BLaER1 treated with 17β-estradiol and CSF1 and Interleukin-3, amounts not matched to agents 10 nM and 100 nM (cell line): ENCODE measurements around the gene EHD4.

Experiments used
- H3K27ac ChIP-seq, 11 experiments: shearing (Covaris generic); formaldehyde crosslinking; 2 replicates each; pipeline ENCODE4 v1.8.1; 2022
- H3K27me3 ChIP-seq, 11 experiments: shearing (Covaris generic); formaldehyde crosslinking; 2 replicates each; pipeline ENCODE4 v1.8.1; 2022
- H3K36me3 ChIP-seq, 11 experiments: shearing (Covaris generic); formaldehyde crosslinking; 2 replicates each; pipeline ENCODE4 v1.8.1; 2022
- H3K4me1 ChIP-seq, 10 experiments: shearing (Covaris generic); formaldehyde crosslinking; 2 replicates each; pipeline ENCODE4 v1.8.1; 2022
- H3K4me2 ChIP-seq, 11 experiments: shearing (Covaris generic); formaldehyde crosslinking; 2 replicates each; pipeline ENCODE4 v1.8.1; 2022
- H3K4me3 ChIP-seq, 10 experiments: shearing (Covaris generic); formaldehyde crosslinking; 2 replicates each; pipeline ENCODE4 v1.8.1; 2022
- H3K9ac ChIP-seq, 11 experiments: shearing (Covaris generic); formaldehyde crosslinking; 2 replicates each; pipeline ENCODE4 v1.8.1; 2022
- H3K9me3 ChIP-seq, 11 experiments: shearing (Covaris generic); formaldehyde crosslinking; replicated peaks in 1 of 11; 2 replicates each; pipeline ENCODE4 v1.8.1; 2022
- H4K20me1 ChIP-seq, 11 experiments: shearing (Covaris generic); formaldehyde crosslinking; 2 replicates each; pipeline ENCODE4 v1.8.1; 2022
- Cebpa-rat ChIP-seq, 11 experiments: shearing (Covaris generic); IDR thresholded peaks; 2 replicates each; pipeline ENCODE4 v1.8.1; 2022

Gene EHD4

GRCh38 chr15:41940441-41940857 is 31.9 kb downstream of the EHD4 start:
- H3K27ac ChIP-seq = peak overlapping the region in 4 of 11 experiments; percentile 16 to 39 (median 29); a peak in 6 of 22 replicates
- peak overlapping the region in 8 of 11 experiments; percentile 1 to 67 (median 40); a peak in 13 of 22 replicates for H3K4me2 ChIP-seq
- H3K9ac ChIP-seq = peak overlapping the region in 1 of 11 experiments; percentile 18; a peak in 1 of 22 replicates

GRCh38 chr15:41939986-41940385 is 32.4 kb downstream of the EHD4 start:
- Histone ChIP-seq H3K27ac (peak overlapping the region in 2 of 11 experiments; percentile 6 to 12; a peak in 1 of 22 replicates), H3K36me3 (peaks cover 9 to 69% (median 26%) of the 10 kb centered on the region in 11 experiments; a peak in 18 of 22 replicates), H3K4me3 (no peak overlapping the region), H3K4me2 (peak overlapping the region in 8 of 11 experiments; percentile 1 to 67 (median 40); a peak in 12 of 22 replicates), H4K20me1 (peaks cover 0 to 65% (median 15%) of the 10 kb centered on the region in 11 experiments; a peak in 11 of 22 replicates), H3K9ac (no peak overlapping the region), H3K4me1 (peaks cover 33 to 64% (median 48%) of the 10 kb centered on the region in 10 experiments), H3K27me3 (no peaks in the 10 kb centered on the region), H3K9me3 (no peaks in the 10 kb centered on the region)
- no peak for TF ChIP-seq Cebpa-rat (IDR thresholded peaks at IDR 0.05)

More at GRCh38 chr15:41940441-41940857, 31.9 kb downstream of the EHD4 start:
- Histone ChIP-seq H4K20me1 (peaks cover 0 to 66% (median 17%) of the 10 kb centered on the region in 11 experiments; a peak in 13 of 22 replicates), H3K4me3 (no peak overlapping the region), H3K4me1 (peaks cover 29 to 59% (median 44%) of the 10 kb centered on the region in 10 experiments), H3K9me3 (no peaks in the 10 kb centered on the region), H3K36me3 (peaks cover 9 to 73% (median 26%) of the 10 kb centered on the region in 11 experiments; a peak in 18 of 22 replicates), H3K27me3 (no peaks in the 10 kb centered on the region)
- no peak for TF ChIP-seq Cebpa-rat (IDR thresholded peaks at IDR 0.05)

GRCh38 chr15:41937568-41937923 is 34.8 kb downstream of the EHD4 start:
- no peak for TF ChIP-seq Cebpa-rat (IDR thresholded peaks at IDR 0.05)
- peaks cover 58 to 87% (median 70%) of the 10 kb centered on the region in 10 experiments for H3K4me1 ChIP-seq
- H3K9me3 ChIP-seq = no peaks in the 10 kb centered on the region
- peaks cover 0 to 56% (median 4%) of the 10 kb centered on the region in 11 experiments; a peak in 7 of 22 replicates for H4K20me1 ChIP-seq
- H3K27ac ChIP-seq = peak overlapping the region in 8 of 11 experiments; percentile 25 to 44 (median 36); a peak in 14 of 22 replicates
- H3K9ac ChIP-seq = peak overlapping the region in 1 of 11 experiments; percentile 29; a peak in 2 of 22 replicates
- peaks cover 5 to 48% (median 19%) of the 10 kb centered on the region in 11 experiments; a peak in 17 of 22 replicates for H3K36me3 ChIP-seq
- H3K4me2 ChIP-seq = peak overlapping the region; percentile 46 to 89 (median 53)
- no peak overlapping the region for H3K4me3 ChIP-seq
- no peaks in the 10 kb centered on the region for H3K27me3 ChIP-seq

GRCh38 chr15:41936649-41937567 is 35.4 kb downstream of the EHD4 start:
- H3K4me3 ChIP-seq = no peak overlapping the region
- no peaks in the 10 kb centered on the region for H3K27me3 ChIP-seq
- peaks cover 5 to 48% (median 16%) of the 10 kb centered on the region in 11 experiments; a peak in 16 of 22 replicates for H3K36me3 ChIP-seq
- peak overlapping the region; percentile 46 to 89 (median 53) for H3K4me2 ChIP-seq
- H3K9me3 ChIP-seq = no peaks in the 10 kb centered on the region
- H3K27ac ChIP-seq = peak overlapping the region in 9 of 11 experiments; percentile 1 to 44 (median 36); a peak in 14 of 22 replicates
- H3K9ac ChIP-seq = peak overlapping the region in 2 of 11 experiments; percentile 9 to 29; a peak in 4 of 22 replicates
- TF ChIP-seq Cebpa-rat (IDR thresholded peaks at IDR 0.05) = no peak
- H3K4me1 ChIP-seq = peaks cover 64 to 89% (median 77%) of the 10 kb centered on the region in 10 experiments
- H4K20me1 ChIP-seq = peaks cover 0 to 59% (median 4%) of the 10 kb centered on the region in 11 experiments; a peak in 7 of 22 replicates

- peak overlapping the region in 2 of 11 experiments; percentile 15 to 67; a peak in 1 of 22 replicates for H3K27ac ChIP-seq
- no peak for TF ChIP-seq Cebpa-rat (IDR thresholded peaks at IDR 0.05)
- no peak overlapping the region for H3K4me3 ChIP-seq
- peaks cover 0 to 54% (median 4%) of the 10 kb centered on the region in 11 experiments; a peak in 7 of 22 replicates for H4K20me1 ChIP-seq
- peaks cover 68 to 89% (median 81%) of the 10 kb centered on the region in 10 experiments for H3K4me1 ChIP-seq
- H3K4me2 ChIP-seq = peak overlapping the region in 7 of 11 experiments; percentile 68 to 91 (median 82); a peak in 14 of 22 replicates
- H3K36me3 ChIP-seq = peaks cover 0 to 43% (median 11%) of the 10 kb centered on the region in 11 experiments; a peak in 14 of 22 replicates
- H3K9me3 ChIP-seq = no peaks in the 10 kb centered on the region
- no peaks in the 10 kb centered on the region for H3K27me3 ChIP-seq
- H3K9ac ChIP-seq = no peak overlapping the region
Observed at GRCh38 chr15:41936155-41936554, 36.2 kb downstream of the EHD4 start.

GRCh38 chr15:41935566-41936020 is 36.8 kb downstream of the EHD4 start:
- Histone ChIP-seq H3K27ac (peak overlapping the region in 8 of 11 experiments; percentile 4 to 70 (median 57); a peak in 12 of 22 replicates), H4K20me1 (peaks cover 0 to 53% (median 4%) of the 10 kb centered on the region in 11 experiments; a peak in 6 of 22 replicates), H3K4me1 (peaks cover 74 to 89% (median 81%) of the 10 kb centered on the region in 10 experiments), H3K4me2 (peak overlapping the region; percentile 68 to 91 (median 82)), H3K36me3 (peaks cover 0 to 37% (median 11%) of the 10 kb centered on the region in 11 experiments; a peak in 14 of 22 replicates), H3K9ac (peak overlapping the region in 4 of 11 experiments; percentile 29 to 57 (median 50); a peak in 3 of 22 replicates), H3K27me3 (no peaks in the 10 kb centered on the region), H3K4me3 (no peak overlapping the region), H3K9me3 (no peaks in the 10 kb centered on the region)
- no peak for TF ChIP-seq Cebpa-rat (IDR thresholded peaks at IDR 0.05)

- Histone ChIP-seq H3K4me3 (no peak overlapping the region), H3K27ac (peak overlapping the region in 10 of 11 experiments; percentile 9 to 70 (median 57); a peak in 18 of 22 replicates), H3K36me3 (peaks cover 0 to 30% (median 4%) of the 10 kb centered on the region in 11 experiments; a peak in 13 of 22 replicates), H3K9ac (peak overlapping the region; percentile 6 to 66 (median 50); a peak in 17 of 22 replicates), H4K20me1 (peaks cover 0 to 53% (median 4%) of the 10 kb centered on the region in 11 experiments; a peak in 6 of 22 replicates), H3K4me2 (peak overlapping the region; percentile 68 to 91 (median 82)), H3K27me3 (no peaks in the 10 kb centered on the region), H3K4me1 (peaks cover 79 to 89% (median 83%) of the 10 kb centered on the region in 10 experiments), H3K9me3 (no peaks in the 10 kb centered on the region)
- no peak for TF ChIP-seq Cebpa-rat (IDR thresholded peaks at IDR 0.05)
Observed at GRCh38 chr15:41934843-41935242, 37.5 kb downstream of the EHD4 start.

- Histone ChIP-seq H3K27me3 (no peaks in the 10 kb centered on the region), H3K9me3 (no peaks in the 10 kb centered on the region), H3K36me3 (peaks cover 0 to 19% (median 0%) of the 10 kb centered on the region in 11 experiments; a peak in 6 of 22 replicates), H4K20me1 (peaks cover 0 to 51% (median 4%) of the 10 kb centered on the region in 11 experiments; a peak in 6 of 22 replicates), H3K9ac (peak overlapping the region in 4 of 11 experiments; percentile 29 to 66 (median 50); a peak in 4 of 22 replicates), H3K27ac (peak overlapping the region in 4 of 11 experiments; percentile 9 to 70 (median 68); a peak in 5 of 22 replicates), H3K4me3 (no peak overlapping the region), H3K4me1 (peaks cover 90 to 99% (median 93%) of the 10 kb centered on the region in 10 experiments), H3K4me2 (peak overlapping the region; percentile 68 to 91 (median 82))
- TF ChIP-seq Cebpa-rat (IDR thresholded peaks at IDR 0.05) = no peak
Observed at GRCh38 chr15:41933771-41934170, 38.6 kb downstream of the EHD4 start.
